Umbilical cord (tissue), 2 donors: ENCODE measurements around the gene LCN10. TPM values are rescaled to one million over a fixed set of nuclear protein-coding genes. Genes with fewer than 3 reads are reported as not detected.
"Not testable (repeated sequence)": the region's sequence is repeated elsewhere in the genome, so short reads cannot be mapped to it uniquely, and the experiment has no call there.

ENCODE experiments used
- DNase-seq: peaks from one replicate; pipeline ENCODE4 v3.0.0-alpha.2; 2015; ENCODE audit warnings: low spot score
- total RNA-seq: library from RNA; depleted of rRNA; stranded (reverse); fragments of >200 nt; gene quantifications from one replicate; pipeline ENCODE4 v1.2.3, GENCODE V29; 2014; ENCODE audit warnings: low replicate concordance; ENCODE audit not compliant: insufficient read depth

LCN10 gene
- total RNA-seq, 1 donor from 2014 or later, result 2.2 TPM

DNA sequence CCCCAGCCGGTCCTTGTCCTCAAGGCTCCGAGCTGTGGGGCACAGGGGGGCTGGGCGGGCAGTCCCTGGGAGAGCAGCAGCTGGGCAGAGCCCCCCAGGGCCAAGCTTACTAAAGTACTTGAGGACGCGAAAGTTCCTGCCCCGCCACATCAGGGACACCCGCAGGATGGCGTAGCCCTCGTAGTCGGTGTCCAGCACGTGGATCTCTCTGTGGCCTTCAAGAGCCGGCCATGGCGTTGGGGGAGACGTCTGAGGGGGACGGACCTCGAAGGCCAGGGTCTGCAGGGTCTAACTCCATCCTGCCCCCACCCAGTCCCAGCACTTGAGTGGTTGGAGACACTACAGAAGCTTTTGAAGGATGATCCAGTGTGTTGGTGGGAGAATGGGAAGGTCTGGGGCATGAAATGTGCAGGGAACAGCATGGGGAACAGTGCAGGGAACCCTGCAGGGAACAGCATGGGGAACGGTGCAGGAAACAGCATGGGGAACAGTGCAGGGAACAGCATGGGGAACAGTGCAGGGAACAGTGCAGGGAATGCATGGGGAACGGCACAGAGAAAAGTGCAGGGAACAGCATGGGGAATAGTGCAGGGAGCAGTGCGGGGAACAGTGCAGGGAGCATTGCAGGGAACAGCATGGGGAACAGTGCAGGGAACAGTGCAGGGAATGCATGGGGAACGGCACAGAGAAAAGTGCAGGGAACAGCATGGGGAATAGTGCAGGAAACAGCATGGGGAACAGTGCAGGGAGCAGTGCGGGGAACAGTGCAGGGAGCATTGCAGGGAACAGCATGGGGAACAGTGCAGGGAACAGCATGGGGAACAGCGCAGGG is 12.8 kb upstream of the LCN10 start:
- DNase-seq, result not testable (repeated sequence)

DNA sequence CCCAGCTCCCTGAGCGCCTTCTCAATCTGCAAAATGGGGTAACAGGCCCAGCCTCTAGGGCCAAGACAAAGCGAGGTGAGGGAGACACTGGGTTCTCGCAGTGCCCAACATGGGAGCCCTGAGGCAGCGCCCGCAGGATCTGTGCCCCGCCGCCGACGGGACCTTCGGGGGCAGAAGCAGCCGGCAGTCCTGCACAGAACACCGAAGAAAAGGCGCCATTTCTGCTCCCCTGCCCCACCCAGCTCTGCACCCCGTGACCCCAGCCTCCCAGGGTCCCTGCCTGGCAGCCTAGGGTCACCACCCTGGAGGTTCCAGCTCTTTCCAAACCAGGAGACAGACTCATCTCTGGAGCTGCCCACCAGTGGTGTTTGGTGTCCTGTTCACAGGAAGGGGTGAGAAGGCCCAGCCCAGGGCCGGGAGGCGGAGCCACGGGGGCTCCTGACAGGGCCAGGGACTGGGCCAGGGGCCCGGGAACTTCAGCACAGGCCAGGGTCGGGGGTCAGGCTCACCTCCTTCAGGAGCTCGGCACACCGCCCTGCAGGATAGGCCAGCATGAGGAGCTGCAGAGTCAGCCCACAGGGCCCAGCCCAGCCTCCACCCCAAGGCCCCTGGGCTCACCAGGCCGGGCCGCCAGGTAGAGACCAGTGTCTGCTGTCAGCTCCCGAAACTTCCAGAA is 12.0 kb upstream of the LCN10 start:
- DNase-seq, result no peak

DNA sequence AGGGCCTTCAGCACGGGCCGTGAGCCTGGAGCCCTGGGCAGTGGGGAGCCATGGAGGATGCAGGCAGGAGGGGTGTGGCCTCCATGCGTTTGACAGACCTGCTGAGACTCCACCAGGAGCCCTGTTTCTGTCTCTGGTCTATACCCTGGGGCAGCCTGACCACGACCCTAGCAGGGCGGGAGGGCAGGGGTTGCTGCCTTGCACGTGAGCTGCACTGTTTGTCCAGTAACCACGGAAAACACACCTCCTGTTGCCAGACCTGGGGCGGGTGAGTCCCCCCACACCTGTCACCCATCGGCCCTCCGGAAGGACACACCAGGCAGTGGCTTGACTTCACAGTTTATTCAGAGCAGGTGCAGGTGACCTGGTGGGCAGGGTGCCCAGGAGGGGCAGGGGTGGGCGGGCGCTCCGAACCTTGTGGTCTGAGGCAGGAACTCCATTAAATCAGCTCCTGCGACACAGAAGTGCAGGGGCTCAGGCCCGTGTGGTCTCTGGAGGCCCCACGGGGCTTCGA is 11.4 kb upstream of the LCN10 start:
- no peak for DNase-seq

DNA sequence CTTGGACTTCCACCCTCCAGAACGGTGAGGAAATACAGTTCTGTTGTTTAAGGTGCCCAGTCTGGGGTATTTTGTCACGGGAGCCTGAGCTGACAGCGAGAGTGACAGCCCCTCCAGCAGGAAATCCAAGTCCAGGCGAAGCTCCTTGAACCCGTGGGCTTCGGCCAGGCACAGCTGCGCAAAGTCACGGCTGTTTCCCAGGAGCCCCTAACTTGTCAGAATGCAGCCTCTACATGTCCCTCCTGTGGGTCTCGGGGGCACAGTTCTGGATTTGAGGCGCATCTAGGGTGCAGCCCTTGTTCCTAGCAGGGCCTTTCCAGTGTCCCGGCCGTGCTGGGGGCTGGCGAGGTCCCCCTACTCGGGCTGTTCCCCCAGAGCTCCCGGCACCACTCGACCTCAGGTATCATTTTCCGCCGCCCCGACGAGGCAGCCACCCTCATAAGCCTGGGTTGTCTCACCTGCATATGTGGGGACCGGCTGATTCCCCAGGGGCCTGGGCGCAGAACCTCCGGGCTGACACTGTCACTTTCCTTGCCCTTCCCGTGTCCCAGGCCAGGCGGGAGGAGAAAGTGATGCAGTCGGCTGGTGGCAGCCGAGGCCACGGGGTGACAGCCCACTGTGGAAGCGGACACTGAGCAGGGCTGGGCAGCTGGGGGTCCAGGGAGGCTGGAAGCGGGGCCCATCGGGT is 10.8 kb upstream of the LCN10 start:
- DNase-seq, result no peak

DNA sequence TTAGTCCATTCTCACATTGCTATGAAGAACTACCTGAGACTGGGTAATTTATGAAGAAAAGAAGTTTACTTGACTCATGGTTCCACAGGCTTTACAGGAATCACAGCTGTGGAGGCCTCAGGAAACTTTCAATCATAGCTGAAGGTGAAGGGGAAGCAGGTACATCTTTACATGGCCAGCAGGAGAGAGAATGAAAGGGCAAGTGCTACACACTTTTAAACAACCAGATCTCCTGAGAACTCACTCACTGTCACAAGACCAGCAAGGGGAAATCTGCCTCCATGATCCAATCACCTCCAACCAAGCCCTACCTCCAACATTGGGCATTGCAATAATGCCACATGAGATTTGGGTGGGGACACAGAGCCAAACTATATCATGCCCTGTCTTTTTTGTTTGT is 9.1 kb upstream of the LCN10 start:
- no peak for DNase-seq

DNA sequence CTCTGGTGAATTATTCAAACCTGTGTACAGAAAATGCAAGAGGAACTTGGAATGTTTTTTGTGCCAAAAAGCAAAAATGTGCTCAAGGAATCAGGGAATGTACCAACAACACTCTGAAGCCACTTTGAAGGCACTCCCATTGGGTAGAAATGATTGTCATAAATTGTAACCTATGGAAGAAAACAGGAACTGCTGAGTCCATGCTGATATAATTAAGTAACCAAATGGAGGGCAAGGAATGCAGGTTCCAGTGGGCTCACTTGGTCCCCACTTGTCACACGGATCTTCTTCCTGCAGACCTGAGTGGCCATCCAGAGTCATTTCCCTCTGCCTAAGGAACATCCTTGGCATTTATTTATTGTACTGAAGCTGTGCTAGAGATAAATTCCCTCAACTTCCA is 8.5 kb upstream of the LCN10 start:
- no peak for DNase-seq

DNA sequence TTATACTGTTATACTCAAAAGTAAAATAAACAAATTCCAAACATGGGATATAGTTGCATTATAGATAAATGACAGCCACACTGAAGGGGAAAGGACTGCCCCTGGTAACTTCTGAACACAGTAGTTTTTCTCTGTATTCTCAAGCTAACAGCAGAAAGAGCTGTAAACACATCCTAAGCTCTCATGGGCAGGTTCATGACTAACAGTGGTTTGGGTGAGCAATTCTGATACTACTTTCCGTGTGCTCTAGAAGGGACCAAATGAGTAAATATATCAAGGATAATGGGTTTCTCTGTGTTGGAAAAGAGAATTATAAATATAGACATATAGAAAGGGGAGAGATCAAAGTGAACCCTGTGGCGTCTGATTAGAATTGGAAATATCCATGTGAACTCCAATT is 7.8 kb upstream of the LCN10 start:
- no peak for DNase-seq

DNA sequence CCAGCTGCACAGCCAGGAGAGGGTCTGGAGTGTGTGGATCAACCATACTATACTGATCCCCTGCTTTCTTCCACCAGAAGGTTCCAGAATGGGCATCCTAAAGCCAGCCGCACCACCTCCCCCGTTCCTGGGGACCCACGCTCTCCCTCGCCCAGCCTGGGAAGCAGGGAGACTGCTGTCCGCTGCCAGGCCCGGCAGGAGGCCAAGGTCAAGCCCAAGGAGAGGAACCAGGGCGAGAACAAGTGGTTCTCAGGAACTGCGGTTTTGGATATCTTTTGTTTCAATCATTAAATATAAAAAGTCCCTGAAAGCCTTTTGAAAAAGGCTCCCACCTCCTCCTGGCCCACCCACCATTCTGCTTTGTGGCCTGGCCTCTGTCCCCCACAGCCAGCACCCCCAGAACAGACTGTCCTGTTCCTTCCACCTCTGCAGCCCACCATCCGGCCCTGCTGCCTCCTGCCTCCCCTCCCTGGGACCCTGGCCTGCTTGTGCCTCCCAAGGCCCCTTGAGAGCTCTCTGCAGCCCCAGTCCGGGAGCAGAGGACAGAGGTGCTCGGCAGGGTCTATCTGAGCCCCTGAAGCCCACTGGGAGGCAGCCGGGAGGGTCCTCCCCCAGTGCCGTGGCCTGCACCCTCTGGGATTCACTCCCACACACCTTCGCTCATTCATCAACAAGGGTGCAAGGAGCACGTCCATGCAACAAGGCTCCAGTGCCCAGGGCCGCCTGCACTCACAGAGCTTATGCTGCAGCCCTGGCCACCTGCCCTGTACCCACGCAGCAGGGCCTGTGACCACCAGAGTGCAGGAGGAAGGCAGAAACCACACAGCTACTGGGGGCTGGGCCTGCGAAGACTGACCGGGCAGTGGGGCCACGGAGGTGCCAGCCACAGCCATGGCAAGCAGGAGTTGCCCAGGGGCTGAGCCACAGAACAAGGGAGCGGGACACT is 6.2 kb upstream of the LCN10 start:
- DNase-seq, result no peak

DNA sequence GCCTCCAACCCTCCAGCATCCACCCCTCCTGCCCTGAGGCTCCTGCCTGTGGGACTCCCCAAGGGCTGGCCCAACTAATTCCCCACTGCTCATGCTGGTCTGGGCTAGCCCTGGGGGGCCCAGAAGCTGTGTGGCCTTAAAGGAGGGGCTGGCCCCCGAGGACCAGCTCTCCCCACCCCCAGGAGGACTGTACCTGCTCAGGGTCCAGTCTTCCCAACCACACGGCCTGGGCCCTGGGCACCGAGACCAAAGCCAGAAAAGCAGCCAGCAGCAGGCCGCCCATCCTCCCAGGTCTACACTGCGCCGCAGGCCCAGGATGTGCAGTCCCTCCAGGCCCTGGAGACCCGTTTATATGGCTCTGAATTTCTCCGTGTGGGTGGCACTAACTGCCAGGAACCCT is 5.5 kb upstream of the LCN10 start, which contains the start of gene LCN6:
Gene LCN6 (minus strand): TSS at position 325 of the 400 bp plus-strand sequence. CDS start 42 bp downstream, at position 283.
- no peak for DNase-seq

DNA sequence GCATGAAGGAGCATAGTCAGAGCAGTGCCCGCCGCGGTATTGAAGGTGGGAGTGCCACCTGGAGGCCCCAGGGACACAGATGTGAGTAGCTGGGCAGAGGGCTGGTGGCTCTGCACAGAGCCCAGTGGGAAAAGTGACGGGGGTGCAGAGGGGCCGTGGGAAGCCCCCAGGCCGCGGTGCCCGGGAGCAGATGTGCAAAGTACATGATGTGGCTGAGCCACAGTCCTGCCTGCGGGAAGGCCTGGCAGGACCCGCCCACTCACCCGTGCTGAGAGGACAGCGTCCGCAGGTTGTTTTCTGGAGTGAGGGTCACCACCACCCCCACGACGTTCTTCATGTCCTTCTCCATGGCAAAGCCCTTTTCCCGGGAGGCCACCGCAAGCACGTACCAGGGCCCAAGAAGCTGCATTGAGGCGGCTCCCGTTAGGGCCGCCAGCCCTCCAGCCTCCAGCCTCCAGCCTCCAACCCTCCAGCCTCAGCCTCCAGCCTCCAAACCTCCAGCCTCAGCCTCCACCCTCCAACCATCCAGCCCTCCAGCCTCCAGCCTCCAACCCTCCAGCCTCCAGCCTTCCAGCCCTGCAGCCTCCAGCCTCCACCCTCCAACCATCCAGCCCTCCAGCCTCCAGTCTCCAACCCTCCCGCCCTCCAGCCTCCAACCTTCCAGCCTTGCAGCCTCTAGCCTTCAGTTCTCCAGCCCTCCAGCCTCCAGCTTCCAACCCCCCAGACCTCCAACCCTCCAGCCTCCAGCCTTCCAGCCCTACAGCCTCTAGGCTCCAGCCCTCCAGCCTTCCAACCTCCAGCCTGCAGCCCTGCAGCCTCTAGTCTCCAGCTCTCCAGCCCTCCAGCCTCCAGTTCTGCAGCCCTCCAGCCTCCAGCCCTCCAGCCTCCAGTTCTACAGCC is 4.7 kb upstream of the LCN10 start:
- no peak for DNase-seq

DNA sequence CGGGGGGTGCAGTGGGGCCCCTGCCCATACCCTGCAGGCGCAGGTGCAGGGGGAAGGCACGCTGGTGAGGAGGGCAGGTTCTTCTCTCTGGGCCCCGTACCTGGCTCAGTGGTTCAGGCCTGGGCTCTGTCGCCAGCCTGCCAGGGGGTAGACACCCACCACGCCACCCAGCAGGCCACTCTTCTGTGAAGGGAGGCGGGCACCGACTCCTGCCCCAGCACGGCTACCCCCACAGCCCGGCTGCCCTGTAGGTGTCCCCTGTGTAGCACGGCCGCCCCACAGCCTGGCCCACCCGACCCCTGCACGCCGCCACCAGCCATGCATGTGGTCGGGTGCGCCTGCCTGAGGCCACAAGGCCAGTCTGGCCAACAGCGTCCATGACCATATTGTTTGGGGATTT is 3.9 kb upstream of the LCN10 start:
- DNase-seq, result no peak

DNA sequence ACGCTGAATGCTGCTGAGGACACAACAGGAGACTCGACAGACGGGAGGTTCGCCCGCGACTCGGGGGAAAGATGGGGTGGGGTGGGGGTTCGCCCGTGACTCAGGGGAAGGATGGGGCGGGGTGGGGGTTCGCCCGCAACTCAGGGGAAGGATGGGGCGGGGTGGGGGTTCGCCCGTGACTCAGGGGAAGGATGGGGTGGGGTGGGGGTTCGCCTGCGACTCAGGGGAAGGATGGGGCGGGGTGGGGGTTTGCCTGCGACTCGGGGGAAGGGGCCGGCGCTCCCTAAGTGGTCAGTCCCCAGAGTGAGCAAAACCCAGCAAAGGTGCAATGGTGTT is 3.4 kb upstream of the LCN10 start:
- DNase-seq, result no peak

DNA sequence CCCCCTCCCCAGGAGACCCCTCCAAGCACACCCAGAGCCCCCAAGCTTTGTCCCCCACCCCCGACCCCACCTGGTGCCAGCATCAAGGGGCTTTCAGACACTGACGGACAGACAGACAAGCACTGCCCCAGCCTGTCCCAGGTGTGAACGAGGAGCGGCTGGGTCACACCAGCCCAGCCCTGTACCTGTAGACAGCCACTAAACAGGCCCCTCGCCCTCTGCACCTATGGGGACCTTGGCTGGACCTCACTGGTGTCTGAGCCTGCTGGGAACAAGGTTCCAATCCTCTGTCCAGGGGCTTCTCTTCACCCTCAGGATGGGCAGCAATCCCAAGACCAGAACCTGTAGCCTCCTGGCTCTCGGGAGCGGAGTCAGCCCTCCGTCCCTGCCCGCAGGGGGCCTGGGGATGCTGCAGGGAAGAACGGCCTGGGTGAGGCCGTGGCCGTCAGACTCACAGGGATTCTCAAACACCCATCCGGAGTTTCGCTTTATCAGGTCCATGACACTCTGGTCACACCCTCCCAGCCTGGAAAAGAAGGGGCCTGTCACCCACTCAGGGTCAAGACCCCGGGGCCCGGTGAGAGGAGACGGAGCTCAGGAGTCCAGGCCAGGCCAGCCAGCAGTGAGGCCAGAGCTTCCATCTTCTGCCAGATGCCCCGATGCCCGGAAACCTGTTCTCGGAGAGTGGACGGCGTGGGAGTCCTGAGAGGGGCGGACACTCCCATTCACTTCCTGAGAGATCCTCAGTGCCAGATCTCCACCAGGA is 2.8 kb upstream of the LCN10 start:
- no peak for DNase-seq

DNA sequence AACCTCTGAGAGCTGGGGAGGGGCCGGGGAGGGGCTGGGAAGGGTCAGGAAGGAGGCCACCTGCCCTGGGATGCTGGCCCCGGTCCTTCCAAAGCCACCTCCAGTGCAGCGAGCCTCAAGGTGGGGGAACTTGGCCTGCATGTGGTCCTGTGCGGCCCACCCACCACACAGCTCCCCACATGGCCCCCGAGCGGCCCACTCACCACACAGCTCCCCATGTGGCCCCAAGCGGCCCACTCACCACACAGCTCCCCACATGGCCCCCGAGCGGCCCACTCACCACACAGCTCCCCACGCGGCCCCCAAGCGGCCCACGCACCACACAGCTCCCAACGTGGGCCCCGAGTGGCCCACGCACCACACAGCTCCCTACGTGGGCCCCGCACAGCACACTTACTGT is 2.0 kb upstream of the LCN10 start:
- no peak for DNase-seq

DNA sequence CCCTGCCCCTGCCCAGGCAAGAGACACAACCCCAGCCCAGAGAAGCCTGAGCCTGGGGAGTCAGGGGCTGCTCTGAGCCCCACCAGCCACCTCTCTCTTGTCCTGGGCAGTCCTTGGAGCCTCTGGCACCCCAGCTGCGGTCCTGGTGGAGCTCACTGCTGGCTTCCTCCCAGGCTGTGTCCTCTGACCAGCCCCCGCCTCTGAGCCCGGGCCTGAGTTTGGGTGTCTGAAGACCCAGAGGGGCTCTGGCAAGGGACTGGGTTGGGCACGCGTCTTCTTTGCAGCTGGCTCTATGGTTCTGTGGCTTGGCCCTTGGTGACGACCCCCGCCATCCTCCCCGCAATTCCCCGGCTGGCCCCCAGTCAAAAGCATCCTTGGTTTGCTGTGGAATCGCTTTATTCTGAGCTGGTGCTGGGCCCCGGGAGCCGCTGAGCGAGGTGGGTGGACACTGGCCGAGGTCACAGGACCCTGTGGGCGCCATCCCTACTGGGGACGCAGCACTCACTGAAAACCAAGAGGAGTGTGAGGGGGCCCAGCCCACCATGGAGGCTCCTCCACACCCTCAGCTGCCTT is 985 bp upstream of the LCN10 start:
- DNase-seq, result no peak

DNA sequence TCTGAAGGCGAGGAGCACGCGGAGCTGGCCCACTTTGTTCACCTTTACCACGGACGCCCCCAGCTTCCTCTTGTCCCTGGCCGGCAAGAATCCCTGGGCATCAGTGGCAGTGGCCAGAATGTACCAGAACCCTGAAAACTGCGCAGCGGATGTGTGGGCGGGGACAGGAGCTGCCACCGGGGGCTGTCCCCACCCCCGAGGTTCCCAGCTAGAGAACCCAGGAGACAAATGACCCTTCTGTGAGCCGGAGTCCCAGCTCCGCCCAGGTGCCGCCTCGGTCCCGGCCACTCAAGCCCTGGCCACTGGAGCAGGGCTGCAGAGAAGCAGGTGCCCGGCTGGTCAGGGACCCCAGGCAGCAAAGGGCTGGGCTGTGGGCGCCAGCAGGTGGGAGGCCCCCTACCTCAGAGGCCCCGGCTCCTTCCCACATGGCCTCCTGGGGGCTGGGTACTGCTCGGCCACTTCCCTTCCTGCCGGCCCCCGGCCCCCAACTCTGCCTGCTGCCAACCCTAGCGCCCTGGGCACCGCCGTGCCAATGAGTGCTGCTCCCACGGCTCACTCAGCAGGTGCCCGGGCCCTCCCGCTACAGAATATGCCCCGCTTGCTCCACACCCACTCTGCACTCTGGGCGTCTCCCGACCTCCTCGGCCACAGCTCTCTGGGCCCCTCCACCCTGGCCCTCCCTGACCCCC is 713 bp downstream of the LCN10 start:
- DNase-seq, result no peak

DNA sequence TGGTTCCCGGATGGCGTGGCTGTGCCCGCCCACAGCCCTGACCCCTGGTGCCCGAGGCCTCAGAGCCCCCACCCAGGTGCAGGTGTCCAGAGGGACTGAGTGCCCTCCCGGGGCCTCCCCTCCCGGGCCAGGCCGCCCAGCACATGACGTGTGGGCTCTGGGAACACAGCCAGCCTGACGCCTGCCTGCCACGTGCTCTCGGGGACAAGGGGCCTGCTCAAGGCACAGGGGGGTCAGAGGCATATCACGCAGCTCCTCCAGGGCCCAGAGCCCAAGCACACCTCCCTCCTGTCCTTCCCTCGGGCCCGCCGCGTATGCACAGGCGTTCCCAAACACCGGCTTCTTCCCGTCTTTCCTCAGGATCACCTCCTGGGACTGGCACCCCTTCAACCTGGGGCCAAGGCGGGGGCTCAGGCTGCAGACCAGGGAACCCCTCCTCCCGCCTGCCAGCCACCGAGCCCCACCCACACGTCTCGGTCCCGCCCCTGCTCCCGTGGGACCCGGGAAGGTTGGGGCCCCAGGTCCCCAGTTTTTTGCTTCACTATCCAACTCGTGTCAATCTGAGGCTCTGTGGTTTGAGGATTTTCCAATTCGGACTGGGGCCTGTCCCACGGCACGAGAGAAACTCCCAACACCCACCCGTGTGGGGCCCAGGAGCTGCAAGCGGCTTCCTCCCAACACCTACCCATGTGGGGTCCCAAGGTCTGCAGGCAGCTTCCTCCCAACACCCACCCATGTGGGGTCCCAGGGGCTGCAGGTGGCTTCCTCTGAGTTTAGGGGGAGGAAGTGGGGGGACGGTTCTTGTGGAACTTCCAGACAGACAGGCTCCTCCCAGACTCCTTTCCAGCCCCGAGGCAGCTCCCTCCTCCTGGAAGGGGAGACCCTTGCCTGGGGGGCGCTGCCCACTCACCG is 1.5 kb downstream of the LCN10 start:
- peak; percentile 40 for DNase-seq
